ENCODE measurements around the gene HTR3B. TPM values are rescaled to one million over a fixed set of nuclear protein-coding genes. Genes with fewer than 3 reads are reported as not detected.

Gene HTR3B
- total and polyA plus RNA-seq, 10 of the 15 experiments (the other 5 are each of a cell fraction or from before 2014, with no cell fraction given) = not detected

GRCh38 chr11:113952070-113952469, 47.5 kb downstream of the HTR3B start:
- no peaks in the 10 kb centered on the region for H3K36me3 ChIP-seq (ENCODE audit: control insufficient read depth in 2 of 2, insufficient read depth in 2 of 2, low read length in 1 of 2)
- no peak for FAIRE-seq
- H4K20me1 ChIP-seq (ENCODE audit: control insufficient read depth, insufficient read depth) = no peaks in the 10 kb centered on the region
- DNase-seq (ENCODE audit: low read depth, low spot score) = no peak
- BruUV-seq (replicated peaks) = no TSS peak
- no peak overlapping the region for H3K27ac ChIP-seq (ENCODE audit: control insufficient read depth, insufficient read depth)
- H3K9me3 ChIP-seq (replicated peaks; ENCODE audit: control insufficient read depth, insufficient read depth, low read length) = no peaks in the 10 kb centered on the region
- RAD21 ChIA-PET (ENCODE audit: unreplicated experiment) = no interaction called here
- in situ Hi-C loops (cut with MboI) = no loop called here
- no peaks in the 10 kb centered on the region for H3K79me2 ChIP-seq (ENCODE audit: control insufficient read depth, insufficient read depth, low read length)
- peaks cover 0 to 4% of the 10 kb centered on the region in 2 experiments; a peak in 3 of 4 replicates for H3K27me3 ChIP-seq (replicated peaks in 1 of 2; ENCODE audit: control insufficient read depth in 2 of 2, insufficient read depth in 2 of 2, low read length in 1 of 2)
- CTCF ChIA-PET = no interaction called here
- 35% methylated on average over 10 of the region's 10 CpGs for WGBS (ENCODE audit: insufficient coverage, insufficient replicate concordance, low lambda C conversion rate, missing lambda C conversion rate)
- intact Hi-C loops (cut with micrococcal nuclease; ENCODE audit: unreplicated experiment) = no loop called here
- H3K4me2 ChIP-seq (ENCODE audit: control insufficient read depth, insufficient read depth) = no peak overlapping the region
- H3K9ac ChIP-seq (ENCODE audit: control insufficient read depth, insufficient read depth, low read length) = no peak overlapping the region
- SMC1A ChIA-PET (ENCODE audit: uncharacterized antibody, unreplicated experiment) = no interaction called here
- POLR2A ChIA-PET = no interaction called here
- ATAC-seq = no peak
- no peaks in the 10 kb centered on the region for H3K4me1 ChIP-seq (ENCODE audit: control insufficient read depth, insufficient read depth, low read length)
- TF ChIP-seq EP300 (IDR thresholded peaks at IDR 0.05; ENCODE audit: borderline replicate concordance in 1 of 2, control insufficient read depth in 1 of 2, low read depth in 2 of 2, low read length in 2 of 2) (no peak), HCFC1 (IDR thresholded peaks at IDR 0.05; ENCODE audit: low read length) (no peak), PAX8 (IDR thresholded peaks at IDR 0.05) (no peak), SP1 (IDR thresholded peaks at IDR 0.05; ENCODE audit: low read depth, low read length) (no peak), KLF5 (IDR thresholded peaks at IDR 0.05; ENCODE audit: partially characterized antibody) (no peak), STAT1 (conservative IDR thresholded peaks at IDR 0.05) (no peak), SRF (IDR thresholded peaks at IDR 0.05; ENCODE audit: low read depth in 2 of 2, low read length in 2 of 2) (no peak), ZNF622 (IDR thresholded peaks at IDR 0.05) (no peak), TCF3 (IDR thresholded peaks at IDR 0.05; ENCODE audit: borderline replicate concordance, insufficient read depth, low read depth, low read length) (no peak), NR2C2 (IDR thresholded peaks at IDR 0.05; ENCODE audit: borderline replicate concordance, control insufficient read depth, insufficient read length, low read depth) (no peak), WRNIP1 (IDR thresholded peaks at IDR 0.05; ENCODE audit: borderline replicate concordance, low read depth, low read length) (no peak), RFX5 (IDR thresholded peaks at IDR 0.05; ENCODE audit: low read depth, low read length) (no peak), MEF2A (IDR thresholded peaks at IDR 0.05; ENCODE audit: insufficient read depth, low read depth, low read length) (no peak)
- TF ChIP-seq, protein P1, sequence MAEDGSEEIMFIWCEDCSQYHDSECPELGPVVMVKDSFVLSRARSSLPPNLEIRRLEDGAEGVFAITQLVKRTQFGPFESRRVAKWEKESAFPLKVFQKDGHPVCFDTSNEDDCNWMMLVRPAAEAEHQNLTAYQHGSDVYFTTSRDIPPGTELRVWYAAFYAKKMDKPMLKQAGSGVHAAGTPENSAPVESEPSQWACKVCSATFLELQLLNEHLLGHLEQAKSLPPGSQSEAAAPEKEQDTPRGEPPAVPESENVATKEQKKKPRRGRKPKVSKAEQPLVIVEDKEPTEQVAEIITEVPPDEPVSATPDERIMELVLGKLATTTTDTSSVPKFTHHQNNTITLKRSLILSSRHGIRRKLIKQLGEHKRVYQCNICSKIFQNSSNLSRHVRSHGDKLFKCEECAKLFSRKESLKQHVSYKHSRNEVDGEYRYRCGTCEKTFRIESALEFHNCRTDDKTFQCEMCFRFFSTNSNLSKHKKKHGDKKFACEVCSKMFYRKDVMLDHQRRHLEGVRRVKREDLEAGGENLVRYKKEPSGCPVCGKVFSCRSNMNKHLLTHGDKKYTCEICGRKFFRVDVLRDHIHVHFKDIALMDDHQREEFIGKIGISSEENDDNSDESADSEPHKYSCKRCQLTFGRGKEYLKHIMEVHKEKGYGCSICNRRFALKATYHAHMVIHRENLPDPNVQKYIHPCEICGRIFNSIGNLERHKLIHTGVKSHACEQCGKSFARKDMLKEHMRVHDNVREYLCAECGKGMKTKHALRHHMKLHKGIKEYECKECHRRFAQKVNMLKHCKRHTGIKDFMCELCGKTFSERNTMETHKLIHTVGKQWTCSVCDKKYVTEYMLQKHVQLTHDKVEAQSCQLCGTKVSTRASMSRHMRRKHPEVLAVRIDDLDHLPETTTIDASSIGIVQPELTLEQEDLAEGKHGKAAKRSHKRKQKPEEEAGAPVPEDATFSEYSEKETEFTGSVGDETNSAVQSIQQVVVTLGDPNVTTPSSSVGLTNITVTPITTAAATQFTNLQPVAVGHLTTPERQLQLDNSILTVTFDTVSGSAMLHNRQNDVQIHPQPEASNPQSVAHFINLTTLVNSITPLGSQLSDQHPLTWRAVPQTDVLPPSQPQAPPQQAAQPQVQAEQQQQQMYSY (CRISPR knock-in tag; IDR thresholded peaks at IDR 0.05) = no peak
- TF ChIP-seq, protein P2, sequence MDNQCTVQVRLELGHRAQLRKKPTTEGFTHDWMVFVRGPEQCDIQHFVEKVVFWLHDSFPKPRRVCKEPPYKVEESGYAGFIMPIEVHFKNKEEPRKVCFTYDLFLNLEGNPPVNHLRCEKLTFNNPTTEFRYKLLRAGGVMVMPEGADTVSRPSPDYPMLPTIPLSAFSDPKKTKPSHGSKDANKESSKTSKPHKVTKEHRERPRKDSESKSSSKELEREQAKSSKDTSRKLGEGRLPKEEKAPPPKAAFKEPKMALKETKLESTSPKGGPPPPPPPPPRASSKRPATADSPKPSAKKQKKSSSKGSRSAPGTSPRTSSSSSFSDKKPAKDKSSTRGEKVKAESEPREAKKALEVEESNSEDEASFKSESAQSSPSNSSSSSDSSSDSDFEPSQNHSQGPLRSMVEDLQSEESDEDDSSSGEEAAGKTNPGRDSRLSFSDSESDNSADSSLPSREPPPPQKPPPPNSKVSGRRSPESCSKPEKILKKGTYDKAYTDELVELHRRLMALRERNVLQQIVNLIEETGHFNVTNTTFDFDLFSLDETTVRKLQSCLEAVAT (IDR thresholded peaks at IDR 0.05) = no peak
- H3K4me3 ChIP-seq = no peak overlapping the region
- no peak overlapping the region for H2AFZ ChIP-seq (ENCODE audit: control insufficient read depth, low read depth, low read length)

Data from GM12878 (cell line).